Measurements from ENCODE around the gene PRSS57. TPM values are rescaled to one million over a fixed set of nuclear protein-coding genes. Genes with fewer than 3 reads are reported as not detected.

Gene PRSS57
- total and polyA plus RNA-seq, 2 donors (not counting 1 experiment from before 2014, with no cell fraction given) = not detected

GRCh38 chr19:709196-709964 lies 14.1 kb upstream of the PRSS57 start:
- POLR2A ChIA-PET = no interaction called here
- intact Hi-C loops (cut with micrococcal nuclease) = no loop called here
- 6% methylated on average over 74 of the region's 78 CpGs for WGBS (ENCODE audit: insufficient coverage)
- no peak for ATAC-seq (ENCODE audit: low read depth)
- Mint-ChIP-seq H3K4me3 (no peak overlapping the region), H3K27ac (no peak overlapping the region), H3K27me3 (peaks cover 27% of the 10 kb centered on the region), H3K4me1 (peaks cover 2% of the 10 kb centered on the region), H3K9me3 (ENCODE audit: insufficient read depth) (peaks cover 1% of the 10 kb centered on the region)
- H3K9ac ChIP-seq (ENCODE audit: low read length) = no peak overlapping the region
- CTCF ChIA-PET = no interaction called here
- H3K4me1 ChIP-seq (ENCODE audit: control insufficient read depth in 2 of 2, insufficient read depth in 2 of 2, low read length in 2 of 2) = peaks cover under 1 to 2% of the 10 kb centered on the region in 2 donors
- TF ChIP-seq EZH2 (IDR thresholded peaks at IDR 0.05; ENCODE audit: borderline replicate concordance, insufficient read depth, low read depth, low read length, poor library complexity, severe bottlenecking) = no peak
- TF ChIP-seq, protein P1, sequence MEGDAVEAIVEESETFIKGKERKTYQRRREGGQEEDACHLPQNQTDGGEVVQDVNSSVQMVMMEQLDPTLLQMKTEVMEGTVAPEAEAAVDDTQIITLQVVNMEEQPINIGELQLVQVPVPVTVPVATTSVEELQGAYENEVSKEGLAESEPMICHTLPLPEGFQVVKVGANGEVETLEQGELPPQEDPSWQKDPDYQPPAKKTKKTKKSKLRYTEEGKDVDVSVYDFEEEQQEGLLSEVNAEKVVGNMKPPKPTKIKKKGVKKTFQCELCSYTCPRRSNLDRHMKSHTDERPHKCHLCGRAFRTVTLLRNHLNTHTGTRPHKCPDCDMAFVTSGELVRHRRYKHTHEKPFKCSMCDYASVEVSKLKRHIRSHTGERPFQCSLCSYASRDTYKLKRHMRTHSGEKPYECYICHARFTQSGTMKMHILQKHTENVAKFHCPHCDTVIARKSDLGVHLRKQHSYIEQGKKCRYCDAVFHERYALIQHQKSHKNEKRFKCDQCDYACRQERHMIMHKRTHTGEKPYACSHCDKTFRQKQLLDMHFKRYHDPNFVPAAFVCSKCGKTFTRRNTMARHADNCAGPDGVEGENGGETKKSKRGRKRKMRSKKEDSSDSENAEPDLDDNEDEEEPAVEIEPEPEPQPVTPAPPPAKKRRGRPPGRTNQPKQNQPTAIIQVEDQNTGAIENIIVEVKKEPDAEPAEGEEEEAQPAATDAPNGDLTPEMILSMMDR (IDR thresholded peaks at IDR 0.05) = no peak
- H3K79me2 ChIP-seq (ENCODE audit: control insufficient read depth, insufficient read depth, low read length) = no peaks in the 10 kb centered on the region
- H3K27me3 ChIP-seq (replicated peaks in 1 of 4; ENCODE audit: control extremely low read depth in 1 of 4, control insufficient read depth in 3 of 4, insufficient read depth in 4 of 4, low read length in 3 of 4) = peaks cover 0 to 32% (median 3%) of the 10 kb centered on the region in 4 experiments
- no peak overlapping the region for H3K27ac ChIP-seq (ENCODE audit: low read length in 2 of 2)
- peak overlapping the region; percentile 19 for H3K4me2 ChIP-seq (replicated peaks; ENCODE audit: low read depth, low read length, poor library complexity, severe bottlenecking)
- H3K9me3 ChIP-seq (ENCODE audit: control extremely low read depth in 1 of 3, control insufficient read depth in 2 of 3, insufficient read depth in 1 of 3, low read length in 2 of 3) = peaks cover 0 to 13% (median 2%) of the 10 kb centered on the region in 3 donors
- H2AFZ ChIP-seq (ENCODE audit: insufficient read depth, low read depth, low read length, poor library complexity, severe bottlenecking) = no peak overlapping the region
- no peaks in the 10 kb centered on the region for H4K20me1 ChIP-seq (ENCODE audit: control insufficient read depth, insufficient read depth, low read length, poor library complexity, severe bottlenecking)
- H3K4me3 ChIP-seq (ENCODE audit: control extremely low read depth in 1 of 5, extremely low read depth in 1 of 5, insufficient read depth in 1 of 5, low read depth in 2 of 5, low read length in 4 of 5) = no peak overlapping the region
- H3K36me3 ChIP-seq (replicated peaks in 1 of 2; ENCODE audit: control extremely low read depth in 1 of 2, control insufficient read depth in 1 of 2, extremely low read depth in 1 of 2, insufficient read depth in 2 of 2, low read length in 1 of 2) = no peaks in the 10 kb centered on the region
- no peak for DNase-seq

Measured in B cell (primary cell).